Activated T-helper 1 cell treated with anti-CD3 and anti-CD28 coated beads, Interleukin-12 subunit alpha, Interleukin-12 subunit beta, Interleukin-2, Interleukin-4 antibody, amounts not matched to agents 30 ng/mL and 10 ng/mL and 1 ng/mL, durations not matched to agents 14 hours and 24 hours and 36 hours (primary cell): ENCODE measurements around the gene TOX2. TPM values are rescaled to one million over a fixed set of nuclear protein-coding genes. Genes with fewer than 3 reads are reported as not detected.

Source experiments
- DNase-seq: peaks from one replicate; pipeline ENCODE4 v3.0.0; 2021; ENCODE audit warnings: low spot score
- H3K27ac Mint-ChIP-seq: one replicate; pipeline ENCODE4 v1.8.0; 2021; ENCODE audit warnings: mild to moderate bottlenecking, mixed read lengths
- H3K27me3 Mint-ChIP-seq: one replicate; pipeline ENCODE4 v1.8.0; 2022; ENCODE audit warnings: mild to moderate bottlenecking, moderate library complexity, mixed read lengths; ENCODE audit not compliant: insufficient read depth
- H3K36me3 Mint-ChIP-seq: one replicate; pipeline ENCODE4 v1.8.0; 2021; ENCODE audit warnings: low read depth, mixed read lengths
- H3K4me1 Mint-ChIP-seq: one replicate; pipeline ENCODE4 v1.8.0; 2021; ENCODE audit warnings: low read depth, mixed read lengths
- H3K4me3 Mint-ChIP-seq: one replicate; pipeline ENCODE4 v1.8.0; 2021; ENCODE audit warnings: mild to moderate bottlenecking, moderate library complexity, mixed read lengths
- H3K9me3 Mint-ChIP-seq: one replicate; pipeline ENCODE4 v1.8.0; 2021; ENCODE audit warnings: mixed read lengths
- intact Hi-C: fragments of 100-400 bp; cut with micrococcal nuclease; formaldehyde crosslinking; loops from one replicate; pipeline ENCODE4 v1.15.1; 2024
- total RNA-seq: library from RNA; stranded (reverse); gene quantifications from 2 replicates; pipeline ENCODE4 v1.2.3, GENCODE V29; 2022

TOX2 gene
- total RNA-seq, 1 donor from 2014 or later: 4.0 TPM

DNA sequence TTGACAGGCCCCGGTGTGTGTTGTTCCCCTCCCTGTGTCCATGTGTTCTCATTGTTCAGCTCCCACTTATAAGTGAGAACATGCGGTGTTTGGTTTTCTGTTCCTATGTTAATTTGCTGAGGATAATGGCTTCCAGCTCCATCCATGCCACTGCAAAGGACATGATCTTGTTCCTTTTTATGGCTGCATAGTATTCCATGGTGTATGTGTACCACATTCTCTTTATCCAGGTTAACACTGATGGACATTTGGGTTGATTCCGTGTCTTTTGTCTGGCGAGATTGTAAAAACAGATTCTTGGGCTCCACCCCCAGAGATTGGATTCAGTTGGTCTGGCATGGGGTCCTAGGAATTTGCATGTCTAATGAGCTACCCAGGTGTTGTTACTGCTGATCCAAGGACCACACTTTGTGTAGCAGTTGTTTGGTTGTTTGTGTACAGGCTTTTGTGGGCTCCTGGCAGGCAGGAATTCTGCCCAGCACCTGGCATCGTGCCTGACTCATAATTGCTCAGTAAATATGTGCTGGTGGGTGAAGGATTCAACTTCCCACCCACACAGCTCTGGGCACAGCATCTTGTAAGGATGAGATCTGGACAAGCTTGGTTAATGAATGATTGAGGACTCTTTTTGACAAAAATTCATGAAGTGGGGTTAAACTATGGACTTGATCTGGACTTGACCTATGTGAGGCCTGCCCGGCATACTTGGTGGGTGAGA lies 5.2 kb downstream of the TOX2 start:
- intact Hi-C loops: loop anchor here (10.0 kb wide), 1 partner anchor 255 kb away; the partner anchor contains the start of gene MYBL2
- no peaks in the 10 kb centered on the region for H3K9me3 Mint-ChIP-seq
- peaks cover 65% of the 10 kb centered on the region for H3K4me1 Mint-ChIP-seq
- peaks cover 36% of the 10 kb centered on the region for H3K27me3 Mint-ChIP-seq
- no peak for DNase-seq
- no peak overlapping the region for H3K4me3 Mint-ChIP-seq
- peaks cover 8% of the 10 kb centered on the region for H3K36me3 Mint-ChIP-seq
- no peak overlapping the region for H3K27ac Mint-ChIP-seq

DNA sequence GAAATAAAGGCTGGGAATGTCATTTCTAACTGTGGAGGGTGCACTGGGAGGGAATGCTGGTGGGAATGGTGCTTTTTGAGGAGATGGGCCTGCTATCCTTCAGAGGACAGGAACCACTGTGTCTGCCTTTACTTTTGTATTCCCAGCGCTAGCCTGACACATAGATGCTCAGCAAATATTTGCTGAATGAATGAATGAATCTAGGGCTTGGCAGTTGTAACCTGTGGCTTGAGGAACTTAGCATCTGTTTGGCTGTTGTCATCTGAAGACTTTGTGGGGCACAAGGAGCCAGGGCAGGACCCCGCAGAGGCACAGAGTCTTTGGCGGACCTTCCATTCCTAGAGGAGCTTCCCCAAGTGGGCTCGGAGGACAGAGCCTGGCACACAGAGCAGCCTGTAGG lies 6.1 kb downstream of the TOX2 start:
- Mint-ChIP-seq H3K9me3 (no peaks in the 10 kb centered on the region), H3K27ac (no peak overlapping the region), H3K27me3 (peaks cover 29% of the 10 kb centered on the region), H3K36me3 (peaks cover 7% of the 10 kb centered on the region), H3K4me1 (peaks cover 68% of the 10 kb centered on the region), H3K4me3 (no peak overlapping the region)
- intact Hi-C loops: no loop called here
- no peak for DNase-seq

DNA sequence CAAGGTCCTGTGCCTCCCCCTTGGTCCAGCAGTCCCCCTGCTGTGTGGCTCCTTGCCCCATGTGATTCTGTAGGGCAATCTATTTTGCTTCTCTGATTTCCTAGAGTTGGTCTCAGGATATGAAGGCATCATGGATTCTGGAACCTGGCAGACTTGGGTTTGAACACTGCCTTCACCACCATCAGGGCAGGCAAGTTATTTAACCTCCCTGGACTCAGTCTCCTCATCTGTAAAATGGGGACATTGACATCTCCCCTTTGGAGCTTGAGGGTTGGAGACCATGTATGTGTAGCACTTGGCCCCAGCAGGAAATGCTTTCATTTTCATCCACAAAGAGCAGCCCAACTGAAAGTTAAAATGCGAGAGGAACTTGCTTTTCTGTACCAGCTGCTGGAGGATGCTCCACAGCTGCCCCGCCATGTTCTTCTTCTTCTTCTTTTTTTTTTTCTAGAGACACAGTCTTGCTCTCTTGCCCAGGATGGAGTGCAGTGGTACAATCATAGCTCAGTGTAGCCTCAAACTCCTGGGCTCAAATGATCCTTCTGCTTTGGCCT lies 6.7 kb downstream of the TOX2 start:
- intact Hi-C loops: no loop called here
- H3K4me1 Mint-ChIP-seq: peaks cover 71% of the 10 kb centered on the region
- no peak for DNase-seq

DNA sequence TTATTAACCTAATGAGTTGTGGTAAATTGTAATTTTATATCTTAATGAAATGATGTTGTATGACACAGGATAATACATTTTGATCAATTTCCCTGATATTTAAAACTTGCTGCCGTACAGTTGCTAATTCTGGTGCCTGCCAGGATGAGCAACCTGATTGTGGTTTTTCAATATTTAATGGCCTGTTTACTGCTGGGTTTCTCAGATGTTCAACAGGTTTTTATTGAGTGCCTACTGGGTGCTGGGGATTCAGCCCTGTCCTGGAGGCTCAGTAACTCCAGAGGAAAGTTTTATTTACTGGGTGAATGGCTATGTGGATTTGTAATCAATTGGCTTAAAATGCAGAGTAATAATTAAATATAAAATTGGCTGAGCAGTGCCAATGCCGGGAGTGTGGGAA lies 8.0 kb downstream of the TOX2 start:
- Mint-ChIP-seq H3K9me3 (no peaks in the 10 kb centered on the region), H3K27ac (no peak overlapping the region), H3K36me3 (peaks cover 7% of the 10 kb centered on the region), H3K4me1 (peaks cover 69% of the 10 kb centered on the region), H3K4me3 (no peak overlapping the region), H3K27me3 (peaks cover 23% of the 10 kb centered on the region)
- intact Hi-C loops: no loop called here
- no peak for DNase-seq

More for the DNA sequence above, 6.7 kb downstream of the TOX2 start:
- H3K4me3 Mint-ChIP-seq: no peak overlapping the region
- H3K9me3 Mint-ChIP-seq: no peaks in the 10 kb centered on the region
- H3K27me3 Mint-ChIP-seq: peaks cover 29% of the 10 kb centered on the region
- no peak overlapping the region for H3K27ac Mint-ChIP-seq
- peaks cover 7% of the 10 kb centered on the region for H3K36me3 Mint-ChIP-seq

DNA sequence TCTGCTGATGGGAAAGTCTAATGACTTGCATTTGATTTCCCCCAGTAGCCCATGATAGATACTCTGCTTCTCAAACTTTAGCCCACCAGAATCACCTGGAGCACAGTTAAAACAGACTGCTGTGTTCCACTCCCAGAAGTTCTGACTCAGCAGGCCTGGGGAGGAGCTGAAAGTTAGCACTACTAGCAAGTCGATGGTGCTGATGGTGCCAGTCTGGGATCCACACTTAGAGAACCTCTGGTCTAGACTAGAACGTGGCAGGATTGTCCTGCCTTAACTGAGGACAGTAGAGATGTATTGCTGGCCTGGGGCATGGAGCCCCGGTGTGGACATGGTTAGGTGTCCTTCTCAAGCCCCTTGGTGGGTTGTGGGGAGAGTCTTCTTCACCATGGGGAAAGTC lies 8.7 kb downstream of the TOX2 start:
- intact Hi-C loops: no loop called here
- Mint-ChIP-seq H3K4me1 (peaks cover 69% of the 10 kb centered on the region), H3K27ac (peak overlapping the region; percentile 35), H3K36me3 (peaks cover 7% of the 10 kb centered on the region), H3K27me3 (peaks cover 20% of the 10 kb centered on the region), H3K9me3 (no peaks in the 10 kb centered on the region), H3K4me3 (no peak overlapping the region)
- DNase-seq: no peak

DNA sequence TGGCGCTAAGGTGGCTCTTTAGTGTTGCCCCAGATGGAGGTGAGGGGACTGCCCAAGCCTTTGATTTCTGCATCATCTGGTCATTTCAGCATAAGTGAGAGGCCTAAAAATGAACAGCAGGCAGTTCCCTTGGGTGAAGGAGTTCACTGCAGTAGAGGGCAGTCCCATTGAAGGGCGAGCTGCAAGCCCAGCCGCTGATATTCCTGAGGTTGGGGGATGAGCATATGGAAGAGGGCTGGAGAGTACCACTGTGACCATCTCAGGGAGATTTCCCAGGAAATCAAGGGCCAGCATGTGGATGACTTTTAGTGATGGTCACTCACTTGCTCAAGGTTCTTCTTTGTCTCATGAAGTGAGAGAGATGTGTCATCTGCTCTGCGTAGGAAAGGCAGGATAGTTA lies 9.3 kb downstream of the TOX2 start:
- H3K27ac Mint-ChIP-seq: no peak overlapping the region
- intact Hi-C loops: loop anchor here (2.0 kb wide), 1 partner anchor 173 kb away; no protein-coding TSS in a partner anchor
- H3K27me3 Mint-ChIP-seq: peaks cover 18% of the 10 kb centered on the region
- H3K9me3 Mint-ChIP-seq: no peaks in the 10 kb centered on the region
- peaks cover 7% of the 10 kb centered on the region for H3K36me3 Mint-ChIP-seq
- DNase-seq: no peak
- H3K4me1 Mint-ChIP-seq: peaks cover 69% of the 10 kb centered on the region
- no peak overlapping the region for H3K4me3 Mint-ChIP-seq

DNA sequence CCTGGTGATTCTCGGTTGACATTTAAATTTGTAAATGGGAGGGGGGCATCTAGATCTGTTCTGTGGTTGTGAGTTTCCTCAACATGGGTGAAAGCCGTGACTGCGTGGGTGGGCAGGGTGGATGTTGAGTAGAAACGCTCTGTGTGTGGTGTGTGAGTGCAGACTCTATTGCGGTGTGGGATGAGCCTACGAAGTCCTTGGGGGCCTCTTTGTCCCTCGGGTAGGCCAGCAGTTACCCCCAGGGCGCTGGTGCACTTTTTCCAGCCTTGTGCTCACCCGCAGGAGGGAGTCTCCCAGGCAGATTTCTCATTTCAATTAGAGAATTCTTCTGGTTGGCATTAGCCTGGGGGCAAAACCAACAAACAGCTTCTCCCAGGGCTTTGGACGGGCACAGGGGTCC lies 10.6 kb downstream of the TOX2 start:
- no peak for DNase-seq
- Mint-ChIP-seq H3K27ac (peak overlapping the region; percentile 69), H3K9me3 (no peaks in the 10 kb centered on the region), H3K4me1 (peaks cover 62% of the 10 kb centered on the region), H3K36me3 (peaks cover 7% of the 10 kb centered on the region), H3K27me3 (peaks cover 21% of the 10 kb centered on the region), H3K4me3 (peak overlapping the region; percentile 57)
- intact Hi-C loops: loop anchor here (1.0 to 5.0 kb wide), 5 partner anchors 10 to 174 kb away; no protein-coding TSS in a partner anchor

DNA sequence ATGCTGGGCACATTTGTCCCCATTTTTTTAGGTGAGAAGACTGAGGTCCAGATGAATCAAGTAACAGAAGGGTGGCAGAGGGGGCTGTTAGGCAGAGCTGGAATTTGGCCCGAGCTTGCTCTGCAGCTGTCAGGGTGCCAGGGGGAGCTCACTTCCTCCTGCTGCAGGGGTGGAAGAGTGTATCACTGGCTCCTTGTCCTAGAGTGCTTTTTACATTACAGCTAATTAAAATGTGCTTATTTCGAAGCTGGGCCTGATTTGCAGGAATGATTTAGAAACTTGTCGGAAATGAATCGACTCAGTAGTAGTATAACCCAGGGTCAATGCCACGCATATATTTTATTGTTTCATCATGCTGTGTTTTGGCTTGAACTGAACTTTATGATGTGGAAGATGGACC lies 11.1 kb downstream of the TOX2 start:
- no peak for DNase-seq
- intact Hi-C loops: loop anchor here (1.0 to 5.0 kb wide), 5 partner anchors 10 to 175 kb away; no protein-coding TSS in a partner anchor
- Mint-ChIP-seq H3K27ac (peak overlapping the region; percentile 70), H3K4me3 (peak overlapping the region; percentile 56), H3K36me3 (peaks cover 7% of the 10 kb centered on the region), H3K9me3 (no peaks in the 10 kb centered on the region), H3K27me3 (peaks cover 21% of the 10 kb centered on the region), H3K4me1 (peaks cover 61% of the 10 kb centered on the region)

DNA sequence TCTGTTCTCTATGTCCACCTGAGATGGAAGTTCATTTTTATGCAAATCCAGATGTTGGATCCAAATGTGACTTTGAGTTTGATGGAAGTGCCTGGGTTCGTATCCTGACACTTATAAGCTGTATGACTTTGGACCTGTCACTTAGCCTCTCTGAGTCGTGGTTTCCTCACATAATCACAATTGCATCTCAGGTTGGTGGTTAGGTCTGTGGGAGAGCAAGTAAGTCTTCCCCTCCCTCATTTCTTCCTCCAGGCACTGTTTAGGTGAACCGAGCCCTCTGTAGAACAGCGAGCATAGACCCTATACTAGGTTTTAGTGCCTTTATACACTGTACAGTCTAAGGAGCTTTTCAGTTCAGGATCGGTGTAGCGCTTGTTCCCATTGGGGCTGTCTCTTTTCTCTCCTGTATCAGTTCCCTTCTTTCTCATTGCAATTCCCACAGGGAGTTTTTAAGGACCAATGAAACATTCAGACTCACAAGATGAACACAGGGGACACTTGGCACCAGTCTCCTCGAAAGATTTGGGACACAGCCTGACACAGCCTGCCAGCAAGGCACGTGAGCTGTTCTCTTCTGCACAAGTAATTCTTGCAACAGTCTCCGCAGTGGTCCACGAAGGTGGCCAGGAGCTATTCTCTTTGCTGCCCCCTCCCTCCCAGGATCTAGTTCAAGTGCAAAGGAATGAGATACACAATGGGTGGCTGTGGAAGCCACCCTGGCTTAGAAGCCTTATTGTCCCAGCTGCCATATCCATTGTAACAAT lies 11.8 kb downstream of the TOX2 start:
- no peaks in the 10 kb centered on the region for H3K9me3 Mint-ChIP-seq
- H3K36me3 Mint-ChIP-seq: peaks cover 7% of the 10 kb centered on the region
- H3K27ac Mint-ChIP-seq: no peak overlapping the region
- peak overlapping the region; percentile 56 for H3K4me3 Mint-ChIP-seq
- peaks cover 23% of the 10 kb centered on the region for H3K27me3 Mint-ChIP-seq
- intact Hi-C loops: loop anchor here (5.0 kb wide), 1 partner anchor 141 kb away; no protein-coding TSS in a partner anchor
- DNase-seq: no peak
- peaks cover 54% of the 10 kb centered on the region for H3K4me1 Mint-ChIP-seq

DNA sequence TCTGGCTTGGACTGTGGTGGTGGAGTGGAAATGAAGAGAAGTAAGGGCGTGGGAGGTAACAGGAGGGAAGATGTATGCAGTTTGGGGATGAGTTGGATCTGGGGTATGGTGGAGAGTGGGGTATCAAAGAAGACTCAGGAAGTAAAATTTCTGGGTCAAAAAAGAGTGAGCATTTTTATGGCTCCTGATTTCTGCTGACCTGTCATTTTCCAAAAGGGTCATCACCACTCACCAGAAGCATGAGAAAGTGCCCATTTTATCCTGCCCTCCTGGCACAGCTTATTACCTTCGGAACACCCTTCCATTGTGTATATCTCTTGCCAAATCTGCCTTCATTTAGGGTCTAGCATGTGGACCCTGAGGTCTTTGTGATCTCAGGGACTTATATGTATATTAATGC lies 17.3 kb downstream of the TOX2 start:
- no peaks in the 10 kb centered on the region for H3K9me3 Mint-ChIP-seq
- H3K4me3 Mint-ChIP-seq: no peak overlapping the region
- H3K36me3 Mint-ChIP-seq: peaks cover 7% of the 10 kb centered on the region
- no peak overlapping the region for H3K27ac Mint-ChIP-seq
- intact Hi-C loops: no loop called here
- peaks cover 10% of the 10 kb centered on the region for H3K4me1 Mint-ChIP-seq
- peaks cover 35% of the 10 kb centered on the region for H3K27me3 Mint-ChIP-seq
- DNase-seq: no peak

DNA sequence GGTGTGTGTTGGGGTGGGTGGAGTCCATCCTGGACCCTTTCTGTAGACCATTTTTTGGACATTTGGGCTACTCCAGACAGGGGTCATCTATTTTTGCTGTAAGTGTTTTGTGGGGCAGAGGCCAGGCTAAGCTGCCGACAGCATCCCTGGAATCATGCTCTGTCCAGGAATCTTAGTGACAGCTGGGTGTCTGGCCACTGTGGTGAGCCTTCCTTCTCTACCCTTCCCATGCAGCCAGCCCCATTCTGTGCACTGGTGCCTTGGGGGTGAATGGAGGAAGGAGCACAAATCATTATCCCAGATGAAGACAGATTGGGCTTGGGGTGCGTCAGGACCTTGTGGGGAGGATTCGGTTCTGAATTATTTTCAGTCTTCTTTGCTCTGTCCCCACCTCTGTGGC lies 20.2 kb downstream of the TOX2 start:
- intact Hi-C loops: no loop called here
- Mint-ChIP-seq H3K9me3 (no peaks in the 10 kb centered on the region), H3K4me1 (peaks cover 21% of the 10 kb centered on the region), H3K27me3 (peaks cover 26% of the 10 kb centered on the region), H3K36me3 (peaks cover 6% of the 10 kb centered on the region), H3K27ac (no peak overlapping the region), H3K4me3 (no peak overlapping the region)
- DNase-seq: no peak

DNA sequence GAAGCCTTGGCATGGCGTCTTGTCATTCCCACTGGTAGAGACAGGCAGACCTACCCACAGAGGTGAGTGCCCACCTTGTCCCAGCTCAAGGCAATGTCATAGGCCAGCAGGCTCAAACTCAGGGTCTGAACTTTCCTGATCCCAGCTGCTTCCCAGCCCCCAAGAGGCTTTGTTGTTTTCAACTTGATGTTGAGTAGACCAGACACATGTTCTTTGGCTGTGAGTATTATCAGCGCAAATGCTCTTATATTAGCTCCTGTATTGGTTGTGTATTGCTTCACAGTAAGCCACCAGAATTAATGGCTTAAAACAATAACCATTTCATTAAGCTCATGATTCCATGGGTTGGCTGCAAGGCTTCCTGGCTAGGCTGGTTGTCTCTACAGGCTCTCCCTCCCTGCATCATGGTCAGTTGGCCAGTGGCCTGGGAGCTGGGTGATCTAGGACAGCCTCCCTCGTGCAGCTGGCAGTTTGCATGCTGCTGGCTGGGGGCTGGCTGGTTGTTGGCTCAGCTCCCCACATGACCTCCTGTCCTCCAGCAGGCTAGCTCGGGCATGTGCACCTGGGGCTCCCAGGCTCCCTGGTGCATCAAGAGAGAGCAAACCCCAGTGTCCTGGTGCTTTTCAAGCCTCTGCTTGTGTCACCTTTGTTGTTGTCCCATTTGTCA lies 21.6 kb downstream of the TOX2 start:
- Mint-ChIP-seq H3K4me1 (peaks cover 35% of the 10 kb centered on the region), H3K9me3 (no peaks in the 10 kb centered on the region), H3K27ac (no peak overlapping the region), H3K36me3 (peaks cover 4% of the 10 kb centered on the region), H3K4me3 (no peak overlapping the region), H3K27me3 (peaks cover 29% of the 10 kb centered on the region)
- DNase-seq: no peak
- intact Hi-C loops: no loop called here
